Activated CD8-positive, alpha-beta memory T cell treated with anti-CD3 and anti-CD28 coated beads, Interleukin-2, amount 50 U/mL, for 48 hours (primary cell): ENCODE results near the gene KRTAP10-4.

ENCODE experiments used
- DNase-seq: peaks from one replicate; pipeline ENCODE4 v3.0.0-alpha.2; 2020

KRTAP10-4 gene

GRCh38 chr21:44618909-44619308 lies 45.4 kb downstream of the KRTAP10-4 start:
- peak; percentile 64 for DNase-seq

- DNase-seq, result no peak
Observed at GRCh38 chr21:44619886-44620285, 46.4 kb downstream of the KRTAP10-4 start.

- DNase-seq, result no peak
Observed at GRCh38 chr21:44623575-44623974, 50.0 kb downstream of the KRTAP10-4 start.
